Right hindlimb (tissue), 1 donor: ENCODE measurements around the gene STARD8.

ENCODE experiments used
- DNase-seq: peaks from one replicate; pipeline ENCODE4 v3.0.0-alpha.2; 2018

Gene STARD8

GRCh38 chrX:68692651-68693050 is 45.2 kb downstream of the STARD8 start:
- no peak for DNase-seq

- peak; percentile 85 for DNase-seq
Measured at GRCh38 chrX:68693481-68694434, 46.3 kb downstream of the STARD8 start.

GRCh38 chrX:68694435-68695205 is 47.2 kb downstream of the STARD8 start:
- no peak for DNase-seq

GRCh38 chrX:68695206-68695845 is 47.9 kb downstream of the STARD8 start:
- no peak for DNase-seq

GRCh38 chrX:68696267-68696990 is 49.0 kb downstream of the STARD8 start:
- no peak for DNase-seq

GRCh38 chrX:68697036-68697435 is 49.6 kb downstream of the STARD8 start:
- DNase-seq, result no peak

- DNase-seq, result no peak
Measured at GRCh38 chrX:68697465-68698125, 50.1 kb downstream of the STARD8 start.

- no peak for DNase-seq
Measured at GRCh38 chrX:68698942-68699341, 51.5 kb downstream of the STARD8 start.

- DNase-seq, result no peak
Measured at GRCh38 chrX:68699960-68700746, 52.7 kb downstream of the STARD8 start.

GRCh38 chrX:68703369-68703768 is 55.9 kb downstream of the STARD8 start:
- no peak for DNase-seq

GRCh38 chrX:68703846-68704245 is 56.4 kb downstream of the STARD8 start:
- no peak for DNase-seq

- no peak for DNase-seq
Measured at GRCh38 chrX:68705986-68706385, 58.5 kb downstream of the STARD8 start.

- no peak for DNase-seq
Measured at GRCh38 chrX:68708503-68709290, 61.2 kb downstream of the STARD8 start.

- peak; percentile 37 for DNase-seq
Measured at GRCh38 chrX:68710870-68711576, 63.6 kb downstream of the STARD8 start.

GRCh38 chrX:68711845-68712244 is 64.4 kb downstream of the STARD8 start:
- DNase-seq, result no peak

- DNase-seq, result peak; percentile 20
Measured at GRCh38 chrX:68714856-68715255, 67.4 kb downstream of the STARD8 start.

- no peak for DNase-seq
Measured at GRCh38 chrX:68717196-68717595, 69.7 kb downstream of the STARD8 start.

- peak; percentile 6 for DNase-seq
Measured at GRCh38 chrX:68717663-68718442, 70.4 kb downstream of the STARD8 start.

GRCh38 chrX:68718443-68718820 is 71.0 kb downstream of the STARD8 start:
- DNase-seq, result no peak
